OCI-LY7 (cell line): ENCODE measurements around the gene MCM6.

Source experiments
- CTCF ChIP-seq: fragments of 200-600 bp; sonication (generic); conservative IDR thresholded peaks from 2 replicates; pipeline ENCODE4 v1.5.1; 2014; ENCODE audit warnings: mild to moderate bottlenecking, antibody characterized with exemption, low read length, moderate library complexity, mixed read lengths
- EZH2phosphoT487 ChIP-seq: fragments of 200-600 bp; sonication (generic); IDR thresholded peaks from 2 replicates; pipeline ENCODE4 v1.6.1; 2018; ENCODE audit warnings: low read depth, borderline replicate concordance, mild to moderate bottlenecking, mixed run types, antibody characterized with exemption, low read length, moderate library complexity, mixed read lengths

DNA sequence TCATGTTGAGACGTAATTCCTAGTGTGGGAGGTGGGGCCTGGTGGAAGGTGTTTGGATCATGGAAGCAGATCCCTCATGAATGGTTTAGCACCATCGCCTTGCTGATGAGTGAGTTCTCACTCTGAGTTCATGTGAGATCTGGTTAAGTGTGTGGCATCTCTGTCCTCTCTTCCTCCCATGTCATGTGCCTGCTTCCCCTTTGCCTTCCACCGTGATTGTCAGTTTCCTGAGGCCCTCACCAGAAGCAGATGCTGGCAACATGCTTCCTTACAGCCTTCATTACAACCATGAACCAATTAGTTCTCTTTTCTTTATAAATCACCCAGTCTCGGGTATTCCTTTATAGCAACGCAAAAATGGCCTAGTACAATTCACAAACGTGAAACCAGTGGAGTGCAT lies 14.6 kb upstream of the MCM6 start:
- TF ChIP-seq CTCF (no peak), EZH2phosphoT487 (no peak)
